Testis (tissue), 3 donors: ENCODE measurements around the gene ICE2. TPM values are rescaled to one million over a fixed set of nuclear protein-coding genes. Genes with fewer than 3 reads are reported as not detected.

Experiments
- DNase-seq: peaks from one replicate; pipeline ENCODE4 v3.0.0-alpha.2; 2019
- H3K27ac ChIP-seq, 2 donors: fragments of 200-600 bp; sonication (generic); one replicate each; pipeline ENCODE4 v1.5.1; 2019
- H3K27me3 ChIP-seq: fragments of 200-600 bp; sonication (generic); one replicate; pipeline ENCODE4 v1.5.1; 2019
- H3K36me3 ChIP-seq: fragments of 200-600 bp; sonication (generic); one replicate; pipeline ENCODE4 v1.5.1; 2017; ENCODE audit warnings: low read depth; ENCODE audit errors: missing control alignments
- H3K4me1 ChIP-seq: fragments of 200-600 bp; sonication (generic); one replicate; pipeline ENCODE4 v1.5.1; 2019
- H3K4me3 ChIP-seq, 2 donors: fragments of 200-600 bp; sonication (generic); one replicate each; pipeline ENCODE4 v1.5.1; 2017 to 2019
- H3K9me3 ChIP-seq: fragments of 200-600 bp; sonication (generic); one replicate; pipeline ENCODE4 v1.5.1; 2017
- CTCF ChIP-seq, 3 experiments: fragments of 450-650 bp in 2 of 3; fragments of 200-600 bp in 1 of 3; sonication (generic) in 1 of 3; IDR thresholded peaks; one replicate each; pipeline ENCODE4 v1.5.1; 2016 to 2019; ENCODE audit warnings: antibody characterized with exemption in 3 of 3, mild to moderate bottlenecking in 2 of 3, moderate library complexity in 1 of 3
- POLR2A ChIP-seq: fragments of 450-650 bp; IDR thresholded peaks from one replicate; pipeline ENCODE4 v1.6.1; 2017; ENCODE audit warnings: antibody characterized with exemption, mild to moderate bottlenecking, moderate library complexity
- WGBS, 2 donors: methylation state at CpG; one replicate each; pipeline ENCODE4 v1.1.5; 2018; 5-methylcytosine and 5-hydroxymethylcytosine counted together
- intact Hi-C: fragments of 100-400 bp; cut with DNase I; formaldehyde crosslinking; loops from one replicate; pipeline ENCODE4 v1.15.1; 2023; ENCODE audit warnings: low total_unique reads
- polyA plus RNA-seq: library from polyadenylated mRNA; stranded (reverse); fragments of 350-450 nt; fragmentation: Illumina TruSeq; extraction: RNeasy Lipid Tissue Mini Kit (QIAGEN cat#74804); gene quantifications from one replicate; pipeline ENCODE4 v1.2.3, GENCODE V29; 2014; ENCODE audit warnings: low read depth, low replicate concordance; ENCODE audit not compliant: insufficient read depth
- total RNA-seq, 2 donors: library from RNA; depleted of rRNA; stranded (reverse); fragments of >200 nt; gene quantifications; one replicate each; pipeline ENCODE4 v1.2.3, GENCODE V29; 2016

The ICE2 gene
- total and polyA plus RNA-seq, 3 donors from 2014 or later, result 24.3 to 48.3 (median 44.6) TPM

GRCh38 chr15:60379185-60379524, 99.8 kb downstream of the ICE2 start:
- Histone ChIP-seq H3K27ac (peak overlapping the region in 1 of 2 donors; percentile 19), H3K4me3 (no peak overlapping the region), H3K4me1 (peaks cover 8% of the 10 kb centered on the region), H3K27me3 (no peaks in the 10 kb centered on the region), H3K36me3 (no peaks in the 10 kb centered on the region), H3K9me3 (no peaks in the 10 kb centered on the region)
- intact Hi-C loops, result no loop called here
- DNase-seq, result no peak
- 96 to 100% methylated on average over 1 of the region's 1 CpG for WGBS, 2 donors
- TF ChIP-seq POLR2A (no peak), CTCF (IDR thresholded peaks at IDR 0.05) (no peak)

DNA sequence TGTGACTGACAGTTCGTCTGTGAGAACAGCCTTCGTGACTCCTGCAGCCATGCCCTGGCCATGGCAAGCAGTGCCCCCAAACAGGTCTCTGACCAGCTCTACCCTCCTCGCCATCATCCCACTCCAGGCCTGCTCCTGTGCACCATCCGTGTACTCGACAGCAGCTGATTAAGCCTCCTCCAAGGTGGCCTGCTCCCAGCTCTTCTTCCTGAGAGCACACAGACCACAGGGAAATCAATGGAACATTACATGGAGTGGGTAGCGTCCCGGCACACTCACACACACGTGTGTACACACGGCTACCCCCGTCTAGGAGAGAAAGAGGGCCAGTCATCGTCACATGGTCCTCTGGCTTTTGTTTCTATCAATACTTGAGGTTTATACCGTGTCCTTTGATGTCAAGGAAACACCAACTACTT, 102.3 kb downstream of the ICE2 start:
- Histone ChIP-seq H3K27me3 (no peaks in the 10 kb centered on the region), H3K36me3 (no peaks in the 10 kb centered on the region), H3K4me1 (peaks cover 13% of the 10 kb centered on the region), H3K4me3 (no peak overlapping the region), H3K27ac (peak overlapping the region in 1 of 2 donors; percentile 14), H3K9me3 (no peaks in the 10 kb centered on the region)
- TF ChIP-seq CTCF (IDR thresholded peaks at IDR 0.05) (no peak), POLR2A (no peak)
- no peak for DNase-seq
- intact Hi-C loops, result no loop called here
- WGBS, 2 donors, result 82 to 87% methylated on average over 10 to 12 of the region's 12 CpGs

DNA sequence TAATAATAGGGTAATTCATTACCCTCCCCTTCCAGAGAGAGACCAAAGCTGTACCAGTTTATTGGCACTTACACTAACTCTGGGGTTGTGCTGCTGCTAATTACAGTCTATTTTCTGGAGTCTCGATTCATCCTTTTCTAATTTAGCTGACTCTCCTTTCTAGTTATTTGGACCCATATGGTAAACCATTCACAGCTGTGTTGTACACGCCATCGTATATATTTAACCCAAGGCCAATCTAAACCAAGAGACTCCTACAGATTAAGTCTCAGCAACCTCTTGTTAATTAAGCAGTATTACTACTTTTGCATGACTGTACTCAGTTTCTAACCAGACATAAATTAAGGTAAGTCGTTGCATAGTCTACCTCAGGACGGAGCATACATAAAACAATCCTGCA, 103.6 kb downstream of the ICE2 start:
- TF ChIP-seq CTCF (IDR thresholded peaks at IDR 0.05) (no peak), POLR2A (no peak)
- H3K36me3 ChIP-seq, result no peaks in the 10 kb centered on the region
- peak overlapping the region in 1 of 2 donors; percentile 43 for H3K27ac ChIP-seq

DNA sequence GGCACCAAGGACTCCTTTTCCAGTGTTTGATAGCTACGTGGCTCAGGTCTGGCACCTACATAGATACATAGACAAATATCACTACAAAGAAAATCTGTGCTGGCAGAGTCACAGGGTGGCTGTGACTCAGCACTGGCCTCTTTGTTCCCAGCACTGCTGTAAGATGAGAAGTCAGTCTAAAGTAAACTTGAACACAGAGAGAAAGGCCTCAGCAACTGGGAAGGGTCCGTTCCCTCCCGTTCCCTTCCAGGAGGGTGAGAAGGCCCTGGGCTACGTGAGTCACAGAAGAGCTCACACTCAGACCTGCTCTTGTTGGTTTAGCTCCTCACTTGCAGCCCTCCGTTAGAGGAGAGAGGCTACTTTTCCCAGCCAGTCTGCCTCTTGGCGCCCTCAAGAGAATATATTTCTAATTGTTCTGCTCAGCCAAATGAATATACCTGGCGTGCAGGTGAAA, 104.3 kb downstream of the ICE2 start:
- TF ChIP-seq CTCF (IDR thresholded peaks at IDR 0.05) (no peak), POLR2A (no peak)
- peak overlapping the region; percentile 39 to 43 for H3K27ac ChIP-seq
- peaks cover 23% of the 10 kb centered on the region for H3K4me1 ChIP-seq
- no peaks in the 10 kb centered on the region for H3K27me3 ChIP-seq
- intact Hi-C loops, result no loop called here
- no peak overlapping the region for H3K4me3 ChIP-seq
- H3K36me3 ChIP-seq, result no peaks in the 10 kb centered on the region
- 30 to 51% methylated on average over 7 of the region's 7 CpGs for WGBS, 2 donors
- DNase-seq, result peak; percentile 37
- no peaks in the 10 kb centered on the region for H3K9me3 ChIP-seq

More for the DNA sequence above, 103.6 kb downstream of the ICE2 start:
- Histone ChIP-seq H3K27me3 (no peaks in the 10 kb centered on the region), H3K4me1 (peaks cover 23% of the 10 kb centered on the region), H3K4me3 (no peak overlapping the region), H3K9me3 (no peaks in the 10 kb centered on the region)
- intact Hi-C loops, result no loop called here
- WGBS, 2 donors, result 78% methylated on average over 5 of the region's 5 CpGs
- no peak for DNase-seq

DNA sequence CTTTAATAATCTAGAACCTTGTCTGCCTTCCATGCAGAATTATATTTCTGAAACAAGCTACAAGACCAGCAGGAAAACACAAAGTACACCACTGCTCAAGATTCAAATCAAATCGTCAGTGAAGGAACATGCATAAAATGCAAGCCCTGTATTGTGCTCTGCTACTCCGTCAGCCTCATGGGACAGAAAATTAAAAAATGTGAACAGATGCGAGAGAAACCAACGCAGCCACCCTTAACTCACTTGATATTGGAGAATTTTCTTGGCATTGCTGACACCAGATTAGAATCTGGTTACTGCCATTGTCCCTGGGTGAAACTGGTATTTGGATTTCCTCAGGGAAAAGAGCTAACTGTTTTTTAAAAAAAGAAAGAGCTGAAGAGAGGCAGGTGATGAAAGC, 104.7 kb downstream of the ICE2 start:
- intact Hi-C loops, result no loop called here
- Histone ChIP-seq H3K9me3 (no peaks in the 10 kb centered on the region), H3K4me3 (no peak overlapping the region), H3K27me3 (no peaks in the 10 kb centered on the region), H3K4me1 (peaks cover 23% of the 10 kb centered on the region), H3K36me3 (no peaks in the 10 kb centered on the region), H3K27ac (peak overlapping the region; percentile 39 to 43)
- no peak for DNase-seq
- TF ChIP-seq CTCF (IDR thresholded peaks at IDR 0.05) (no peak), POLR2A (no peak)
- WGBS, 2 donors, result 52% methylated on average over 4 of the region's 4 CpGs
